ENCODE measurements around the gene PTPN1.

DNA sequence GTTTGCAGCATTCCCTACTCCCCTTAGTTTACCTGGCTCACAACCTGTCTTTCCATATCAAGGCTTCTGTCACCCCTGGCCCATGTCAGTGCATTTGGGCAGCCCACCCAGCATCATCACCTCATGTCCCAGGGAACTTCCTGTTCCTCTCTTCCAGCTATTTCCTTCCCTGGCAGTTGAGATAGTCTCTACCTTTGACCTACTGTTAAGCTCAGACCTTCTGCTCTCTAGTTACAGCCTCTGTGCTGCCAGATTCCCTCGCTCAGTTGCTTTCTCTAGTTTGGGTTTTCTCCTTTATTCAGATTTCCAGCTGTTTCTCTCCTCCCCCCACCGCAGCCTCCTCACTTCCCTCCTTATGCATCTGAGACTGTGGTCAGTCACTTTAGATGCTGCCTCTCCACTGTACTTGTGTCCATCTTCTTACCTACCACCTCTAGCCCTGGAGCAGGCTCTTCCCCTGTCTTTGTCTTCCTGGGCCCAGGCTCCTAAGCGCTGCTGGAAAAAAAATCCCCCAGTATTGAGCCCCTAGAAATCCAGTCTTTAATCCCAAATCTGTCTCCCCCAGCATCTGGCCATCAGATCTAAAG lies 16.3 kb downstream of the PTPN1 start:
- TF ChIP-seq, protein P1, sequence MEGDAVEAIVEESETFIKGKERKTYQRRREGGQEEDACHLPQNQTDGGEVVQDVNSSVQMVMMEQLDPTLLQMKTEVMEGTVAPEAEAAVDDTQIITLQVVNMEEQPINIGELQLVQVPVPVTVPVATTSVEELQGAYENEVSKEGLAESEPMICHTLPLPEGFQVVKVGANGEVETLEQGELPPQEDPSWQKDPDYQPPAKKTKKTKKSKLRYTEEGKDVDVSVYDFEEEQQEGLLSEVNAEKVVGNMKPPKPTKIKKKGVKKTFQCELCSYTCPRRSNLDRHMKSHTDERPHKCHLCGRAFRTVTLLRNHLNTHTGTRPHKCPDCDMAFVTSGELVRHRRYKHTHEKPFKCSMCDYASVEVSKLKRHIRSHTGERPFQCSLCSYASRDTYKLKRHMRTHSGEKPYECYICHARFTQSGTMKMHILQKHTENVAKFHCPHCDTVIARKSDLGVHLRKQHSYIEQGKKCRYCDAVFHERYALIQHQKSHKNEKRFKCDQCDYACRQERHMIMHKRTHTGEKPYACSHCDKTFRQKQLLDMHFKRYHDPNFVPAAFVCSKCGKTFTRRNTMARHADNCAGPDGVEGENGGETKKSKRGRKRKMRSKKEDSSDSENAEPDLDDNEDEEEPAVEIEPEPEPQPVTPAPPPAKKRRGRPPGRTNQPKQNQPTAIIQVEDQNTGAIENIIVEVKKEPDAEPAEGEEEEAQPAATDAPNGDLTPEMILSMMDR (conservative IDR thresholded peaks at IDR 0.05; ENCODE audit: low read length) = no peak
- no peak for TF ChIP-seq EZH2phosphoT487 (IDR thresholded peaks at IDR 0.05; ENCODE audit: borderline replicate concordance, low read depth, low read length)
